ENCODE results near the gene CD36.

The CD36 gene

GRCh38 chr7:80708123-80708522 is 69.7 kb downstream of the CD36 start:
- no peak for DNase-seq

- peak; percentile 62 for DNase-seq
Observed at GRCh38 chr7:80711531-80711930, 73.1 kb downstream of the CD36 start.

- no peak for DNase-seq
Observed at GRCh38 chr7:80719261-80719660, 80.8 kb downstream of the CD36 start.

DNA sequence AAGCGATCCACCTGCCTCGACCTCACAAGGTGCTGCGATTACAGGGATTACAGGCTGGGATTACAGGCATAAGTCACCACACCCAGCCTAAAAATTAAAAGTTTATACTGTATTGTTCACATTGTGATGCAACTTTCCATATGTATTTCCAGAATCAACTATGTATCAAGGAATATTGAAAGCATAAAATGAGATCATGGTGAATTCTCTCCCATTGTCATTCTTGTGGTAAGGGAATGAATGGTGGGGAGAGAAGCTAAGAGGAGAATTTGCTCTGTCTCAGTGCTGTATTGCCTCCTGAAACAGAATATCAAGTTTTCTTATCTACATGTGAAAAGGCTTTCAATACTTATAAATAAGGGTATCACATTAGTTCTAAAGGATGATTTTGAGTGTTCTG is 81.7 kb downstream of the CD36 start:
- no peak for DNase-seq

DNA sequence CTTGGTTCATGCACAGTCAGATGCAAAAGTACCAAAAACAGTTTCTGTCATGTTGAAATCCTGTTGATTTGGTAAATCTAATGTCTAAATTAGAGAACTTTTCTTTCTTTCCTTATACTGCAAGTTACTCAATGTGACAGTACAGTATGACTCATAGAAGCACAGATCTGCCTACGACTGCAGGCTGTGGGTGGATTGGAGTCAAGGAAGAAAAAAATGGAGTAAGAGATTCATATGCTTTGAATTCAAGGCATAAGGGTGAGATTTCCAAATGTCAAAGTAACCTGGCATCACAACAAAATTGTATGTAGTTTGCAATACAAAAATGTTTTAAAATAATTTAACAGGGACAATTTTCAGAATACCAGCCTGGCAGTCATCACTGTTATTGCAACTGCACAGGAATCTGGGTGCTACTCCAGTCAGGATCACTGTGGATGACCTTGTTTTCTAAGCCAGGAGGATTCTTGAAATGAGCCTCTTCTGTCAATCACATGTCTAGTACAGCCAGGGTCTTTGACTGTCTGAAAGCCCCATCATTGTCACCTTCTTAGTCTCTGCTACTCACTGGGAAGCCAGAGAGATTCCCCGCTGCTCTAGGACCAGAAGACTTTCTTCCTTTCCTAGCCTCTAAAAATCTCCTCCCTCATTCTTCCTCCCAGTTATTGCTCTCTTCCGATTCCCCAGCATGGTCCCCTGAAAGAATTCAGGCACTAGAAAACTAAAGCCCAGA is 83.6 kb downstream of the CD36 start:
- no peak for DNase-seq

DNA sequence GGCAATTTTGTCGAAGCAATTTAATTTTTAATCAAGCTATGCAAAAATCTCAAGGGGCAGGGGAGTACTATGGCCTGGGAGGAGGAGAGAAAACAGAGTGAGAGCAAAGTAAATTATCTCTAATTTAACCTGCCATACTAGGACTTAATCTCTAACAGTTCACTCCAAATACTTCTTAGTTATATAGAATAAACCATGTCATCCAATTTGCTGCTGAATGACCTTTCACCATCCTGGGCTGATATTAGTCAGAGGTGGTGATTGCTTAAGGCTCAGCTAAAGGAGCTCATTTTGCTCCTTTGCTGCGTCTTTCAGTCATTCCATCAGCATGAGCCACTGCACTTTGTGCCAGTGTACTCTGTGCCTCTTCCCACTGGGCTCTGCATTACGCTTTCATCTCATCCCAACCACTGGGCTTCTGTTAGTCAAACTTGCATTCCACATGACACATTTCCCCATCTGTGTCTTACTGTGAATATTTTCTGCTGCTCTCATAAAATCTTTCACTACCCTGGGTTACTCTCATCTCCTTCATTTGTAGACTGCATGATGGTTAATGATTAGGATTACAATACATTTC is 84.3 kb downstream of the CD36 start:
- DNase-seq = peak; percentile 52

- peak; percentile 47 for DNase-seq
Observed at GRCh38 chr7:80724249-80724871, 85.9 kb downstream of the CD36 start.

DNA sequence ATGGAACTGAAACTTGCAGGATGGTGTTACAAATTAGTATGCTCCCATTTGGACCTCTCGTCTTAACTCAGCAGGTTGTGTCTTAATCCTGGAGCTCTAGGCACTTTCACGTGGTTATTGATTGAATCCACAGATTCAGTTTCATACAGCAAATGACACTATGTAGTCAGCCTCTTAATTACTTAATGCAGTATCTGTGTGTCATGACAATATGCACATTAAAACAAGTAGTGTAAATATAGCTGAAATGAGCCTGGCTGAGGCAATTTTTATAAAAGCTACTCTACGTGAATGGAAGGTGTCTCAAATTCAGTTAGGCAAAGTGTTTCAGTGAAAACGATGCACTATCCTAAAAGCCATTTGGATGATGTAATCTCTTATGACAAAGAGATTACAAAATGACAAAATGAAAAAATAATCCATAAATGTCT is 86.8 kb downstream of the CD36 start:
- no peak for DNase-seq

All from left hindlimb (tissue), 1 donor.